Ascending aorta (tissue), 2 donors: ENCODE data around the gene VPREB3. TPM values are rescaled to one million over a fixed set of nuclear protein-coding genes. Genes with fewer than 3 reads are reported as not detected.

Experiments used
- DNase-seq, 2 donors: peaks; one replicate each; pipeline ENCODE4 v3.0.0-alpha.2; 2019; ENCODE audit warnings: low spot score in 2 of 2
- H3K27ac ChIP-seq, 2 donors: fragments of 200-600 bp; sonication (generic); one replicate each; pipeline ENCODE4 v1.5.1; 2016 to 2017; ENCODE audit warnings: mild to moderate bottlenecking in 1 of 2
- H3K27me3 ChIP-seq: fragments of 200-600 bp; sonication (generic); one replicate; pipeline ENCODE4 v1.5.1; 2017
- H3K36me3 ChIP-seq, 2 donors: fragments of 200-600 bp; sonication (generic); one replicate each; pipeline ENCODE4 v1.5.1; 2016
- H3K4me1 ChIP-seq, 2 donors: fragments of 200-600 bp; sonication (generic); one replicate each; pipeline ENCODE4 v1.5.1; 2016 to 2017; ENCODE audit warnings: mild to moderate bottlenecking in 1 of 2
- H3K4me3 ChIP-seq, 2 donors: fragments of 200-600 bp; sonication (generic); one replicate each; pipeline ENCODE4 v1.5.1; 2016 to 2017; ENCODE audit warnings: mild to moderate bottlenecking in 1 of 2
- H3K9me3 ChIP-seq, 2 donors: fragments of 200-600 bp; sonication (generic); one replicate each; pipeline ENCODE4 v1.5.1; 2016
- CTCF ChIP-seq, 3 experiments: fragments of 200-600 bp in 2 of 3; fragments of 450-650 bp in 1 of 3; sonication (generic) in 2 of 3; IDR thresholded peaks; one replicate each; pipeline ENCODE4 v1.5.1; 2016 to 2019; ENCODE audit warnings: antibody characterized with exemption in 3 of 3, mild to moderate bottlenecking in 1 of 3, moderate library complexity in 1 of 3
- intact Hi-C: fragments of 100-400 bp; cut with DNase I; formaldehyde crosslinking; loops from one replicate; pipeline ENCODE4 v1.15.1; 2023
- total RNA-seq: library from RNA; depleted of rRNA; stranded (reverse); fragments of >200 nt; gene quantifications from one replicate; pipeline ENCODE4 v1.1.0, GENCODE V29; 2016

The VPREB3 gene
- total RNA-seq, 1 donor from 2014 or later: not detected

DNA sequence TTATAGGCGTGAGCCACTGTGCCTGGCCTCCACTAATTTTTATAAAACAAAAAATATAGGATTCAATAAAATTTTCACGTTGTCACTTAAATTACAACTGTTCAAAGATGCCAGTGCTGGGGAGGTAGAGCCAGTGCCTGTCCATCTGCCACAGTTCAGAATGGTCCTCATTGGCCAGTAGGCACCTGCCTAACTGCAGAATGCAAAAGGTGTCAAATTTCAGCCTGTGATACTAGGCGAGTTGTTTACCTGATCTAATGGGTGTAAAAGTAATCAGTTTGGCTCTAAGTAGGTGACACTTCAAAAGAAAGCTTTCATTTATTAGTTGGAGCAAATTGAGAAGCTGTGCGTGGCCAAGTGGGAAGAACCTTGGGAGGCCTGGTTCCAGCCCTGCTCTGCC, 34.9 kb upstream of the VPREB3 start:
- intact Hi-C loops: loop anchor here (2.0 kb wide), 1 partner anchor 16 kb away; the partner anchor contains the start of gene MMP11
- no peak overlapping the region for H3K27ac ChIP-seq
- peaks cover 8 to 25% of the 10 kb centered on the region in 2 donors for H3K36me3 ChIP-seq
- no peak overlapping the region for H3K4me3 ChIP-seq
- no peaks in the 10 kb centered on the region for H3K9me3 ChIP-seq
- no peak for DNase-seq
- TF ChIP-seq CTCF (IDR thresholded peaks at IDR 0.05): no peak
- H3K4me1 ChIP-seq: peaks cover 4 to 10% of the 10 kb centered on the region in 2 donors
- no peaks in the 10 kb centered on the region for H3K27me3 ChIP-seq

GRCh38 chr22:23787910-23788309, 33.7 kb upstream of the VPREB3 start:
- H3K36me3 ChIP-seq: peaks cover under 1 to 13% of the 10 kb centered on the region in 2 donors
- H3K4me1 ChIP-seq: peaks cover 4 to 10% of the 10 kb centered on the region in 2 donors
- TF ChIP-seq CTCF (IDR thresholded peaks at IDR 0.05): no peak
- no peaks in the 10 kb centered on the region for H3K27me3 ChIP-seq
- H3K9me3 ChIP-seq: no peaks in the 10 kb centered on the region
- intact Hi-C loops: loop anchor here (2.0 kb wide), 1 partner anchor 15 kb away; the partner anchor contains the start of gene MMP11
- H3K27ac ChIP-seq: no peak overlapping the region
- H3K4me3 ChIP-seq: peak overlapping the region; percentile 93 to 99
- DNase-seq: no peak

- H3K27ac ChIP-seq: peak overlapping the region in 1 of 2 donors; percentile 100
- no peaks in the 10 kb centered on the region for H3K9me3 ChIP-seq
- H3K4me1 ChIP-seq: peaks cover 4 to 10% of the 10 kb centered on the region in 2 donors
- no peak for TF ChIP-seq CTCF (IDR thresholded peaks at IDR 0.05)
- no peaks in the 10 kb centered on the region for H3K27me3 ChIP-seq
- H3K4me3 ChIP-seq: peak overlapping the region; percentile 93 to 99
- DNase-seq: no peak
- peaks cover 0 to 10% of the 10 kb centered on the region in 2 donors for H3K36me3 ChIP-seq
- intact Hi-C loops: no loop called here
Observed at GRCh38 chr22:23787600-23787896, 33.3 kb upstream of the VPREB3 start.

DNA sequence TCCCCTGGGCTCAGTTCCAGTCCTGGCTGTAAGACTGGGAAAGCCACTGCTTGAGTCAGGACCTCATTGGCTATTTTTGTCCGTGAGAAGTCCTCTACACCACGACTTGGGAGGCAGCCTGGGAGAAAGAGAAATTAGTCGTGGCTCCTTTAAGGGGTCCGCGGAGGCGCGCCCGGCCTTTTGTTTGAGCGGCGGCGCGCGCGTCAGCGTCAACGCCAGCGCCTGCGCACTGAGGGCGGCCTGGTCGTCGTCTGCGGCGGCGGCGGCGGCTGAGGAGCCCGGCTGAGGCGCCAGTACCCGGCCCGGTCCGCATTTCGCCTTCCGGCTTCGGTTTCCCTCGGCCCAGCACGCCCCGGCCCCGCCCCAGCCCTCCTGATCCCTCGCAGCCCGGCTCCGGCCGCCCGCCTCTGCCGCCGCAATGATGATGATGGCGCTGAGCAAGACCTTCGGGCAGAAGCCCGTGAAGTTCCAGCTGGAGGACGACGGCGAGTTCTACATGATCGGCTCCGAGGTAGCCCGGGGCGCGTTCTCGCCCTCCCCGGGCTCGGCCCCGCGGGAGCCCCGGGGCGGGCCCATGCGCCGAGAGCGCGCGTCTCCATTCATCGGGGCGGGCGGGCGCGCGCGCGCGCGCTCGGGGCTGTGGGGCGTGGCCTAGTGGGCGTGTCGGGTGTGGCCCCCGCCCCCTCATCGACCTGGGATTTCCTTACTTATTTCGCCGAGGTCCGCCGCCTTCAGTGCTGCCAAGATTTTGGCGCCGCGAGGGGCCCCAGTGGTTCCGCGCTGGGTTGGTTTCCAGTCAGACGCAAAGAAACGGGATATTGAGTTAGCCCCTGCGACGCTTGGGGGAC, 32.8 kb upstream of the VPREB3 start, which contains the start of gene SMARCB1:
SMARCB1 (plus strand) TSS at position 215 of the 848 bp plus-strand sequence; CDS start at position 419, 204 bp downstream.
- H3K27ac ChIP-seq: peak within 1 kb of the TSS; percentile 99 to 100
- peaks cover 4 to 10% of the 10 kb centered on the region in 2 donors for H3K4me1 ChIP-seq
- peaks cover 0 to 4% of the 10 kb centered on the region in 2 donors for H3K36me3 ChIP-seq
- no peak for TF ChIP-seq CTCF (IDR thresholded peaks at IDR 0.05)
- H3K27me3 ChIP-seq: no peaks in the 10 kb centered on the region
- no peaks in the 10 kb centered on the region for H3K9me3 ChIP-seq
- peak; percentile 79 to 97 for DNase-seq
- intact Hi-C loops: loop anchor here (1.0 kb wide), 1 partner anchor 52 kb away; the partner anchor contains the start of gene DERL3
- peak within 1 kb of the TSS; percentile 93 to 99 for H3K4me3 ChIP-seq

GRCh38 chr22:23786261-23786710, 32.1 kb upstream of the VPREB3 start:
- Histone ChIP-seq H3K4me3 (peak overlapping the region; percentile 93 to 99), H3K9me3 (no peaks in the 10 kb centered on the region), H3K27ac (peak overlapping the region; percentile 99 to 100), H3K4me1 (peaks cover 4 to 10% of the 10 kb centered on the region in 2 donors), H3K36me3 (no peaks in the 10 kb centered on the region), H3K27me3 (no peaks in the 10 kb centered on the region)
- no peak for TF ChIP-seq CTCF (IDR thresholded peaks at IDR 0.05)
- intact Hi-C loops: loop anchor here (1.0 kb wide), 1 partner anchor 53 kb away; the partner anchor contains the start of gene DERL3
- no peak for DNase-seq
